Heart left ventricle (tissue), 16 donors: ENCODE data around the gene RNF180. TPM values are rescaled to one million over a fixed set of nuclear protein-coding genes. Genes with fewer than 3 reads are reported as not detected.

Source experiments
- ATAC-seq, 4 donors: fragments of 200-7000 bp; cut with Tn5 transposase; one replicate each; pipeline ENCODE4 v1.9.1; 2020 to 2022; ENCODE audit warnings: moderate library complexity in 4 of 4, mild to moderate bottlenecking in 3 of 4, moderate number of reproducible peaks in 1 of 4
- DNase-seq, 5 donors: peaks; one replicate each; pipeline ENCODE4 v3.0.0-alpha.2; 2020
- H3K27ac ChIP-seq, 12 donors: fragments of 200-600 bp; sonication (generic) in 4 of 12; one replicate each; pipeline versions ENCODE4 v1.5.0 to v1.8.0; 2016 to 2022; ENCODE audit warnings: mild to moderate bottlenecking in 2 of 12
- H3K27me3 ChIP-seq, 9 donors: fragments of 200-600 bp; sonication (generic) in 2 of 9; one replicate each; pipeline versions ENCODE4 v1.5.1 to v1.8.0; 2016 to 2022; ENCODE audit warnings: mild to moderate bottlenecking in 3 of 9
- H3K36me3 ChIP-seq, 9 donors: fragments of 200-600 bp; sonication (generic) in 2 of 9; one replicate each; pipeline versions ENCODE4 v1.5.0 to v1.8.0; 2018 to 2022; ENCODE audit warnings: mild to moderate bottlenecking in 2 of 9
- H3K4me1 ChIP-seq, 12 donors: fragments of 200-600 bp; sonication (generic) in 4 of 12; one replicate each; pipeline versions ENCODE4 v1.5.0 to v1.8.0; 2016 to 2022; ENCODE audit warnings: mild to moderate bottlenecking in 3 of 12
- H3K4me3 ChIP-seq, 12 donors: fragments of 200-600 bp; sonication (generic) in 4 of 12; one replicate each; pipeline versions ENCODE4 v1.5.0 to v1.8.0; 2017 to 2022; ENCODE audit warnings: mild to moderate bottlenecking in 9 of 12, moderate library complexity in 4 of 12
- H3K9me3 ChIP-seq, 12 donors: fragments of 200-600 bp; sonication (generic) in 4 of 12; one replicate each; pipeline versions ENCODE4 v1.5.0 to v1.8.0; 2016 to 2022; ENCODE audit warnings: mild to moderate bottlenecking in 1 of 12
- POLR2A ChIP-seq, 2 donors: fragments of 450-650 bp; IDR thresholded peaks; one replicate each; pipeline ENCODE4 v1.6.1; 2017; ENCODE audit warnings: antibody characterized with exemption in 2 of 2, mild to moderate bottlenecking in 2 of 2, moderate library complexity in 2 of 2
- WGBS, 4 donors: extraction: QIAGEN DNeasy Blood & Tissue Kit in 2 of 4; methylation state at CpG; one replicate each; pipeline versions ENCODE4 v1.1.5 to v1.1.7; 2013 to 2018; 5-methylcytosine and 5-hydroxymethylcytosine counted together
- intact Hi-C, 10 donors: fragments of 100-400 bp; cut with DNase I; formaldehyde crosslinking; loops; one replicate each; pipeline versions ENCODE4 v1.11.1 to v1.14.2; 2022
- polyA plus RNA-seq, 2 donors: library from polyadenylated mRNA; stranded (reverse); fragments of 200-250 nt; gene quantifications; one replicate each; pipeline ENCODE4 v1.2.3, GENCODE V29; 2013
- total RNA-seq, 9 donors: library from RNA; depleted of rRNA in 2 of 9; stranded (reverse); fragments of >200 nt in 2 of 9; fragmentation: NEBNext Ultra II Directional in 3 of 9; extraction: Animal tissue kit (Norgen Biotek cat#: 25700) in 3 of 9; gene quantifications; one replicate each; pipeline versions ENCODE4 v1.1.0 to v1.2.4, GENCODE V29; 2016 to 2023
- TF ChIP-seq, protein P1 (sequence below), 12 donors: fragments of 200-600 bp; sonication (generic) in 4 of 12; IDR thresholded peaks; one replicate each; pipeline versions ENCODE4 v1.5.0 to v1.8.0; 2018 to 2022; ENCODE audit warnings: antibody characterized with exemption in 12 of 12, mild to moderate bottlenecking in 5 of 12
- donor health status: ischemic (EF 13 %, LVEDD 7.1; RV severe dilation, severe dysfunction).
- donor health status: healthy with polysubstance abuse.
- donor health status: DM: no; HTN: yes; CAD: no.
- donor health status: DM: no; HTN: no; CAD: no.
- donor health status: ischemic (EF 25% LVEDD 6.9; RV normal size, moderate dysfunction).
- donor health status: ischemic (EF 25% LVEDD 5.7; RV mildly dilated, moderate dysfunction).
- donor health status: healthy.
- donor health status: DM: yes; HTN: yes; CAD: no.
- donor health status: ischemic (EF 35%, LVEDD 5.7; RV mildly dilated, moderate dysfunction).
- donor health status: nonischemic (EF 11% LVEDD 7.7; RV severe dilation, severe dysfunction).
- donor health status: DM: yes; HTN: yes; CAD: no.
- donor health status: PGD.
- donor health status: ischemic (EF 29% LVEDD 5.4; RV normal size, mild dysfunction).
- donor health status: nonischemic (EF 23%, LVEDD 6.1; RV moderate dilation, normal function).

The RNF180 gene
- total and polyA plus RNA-seq, 11 donors, result 2.1 to 20.4 (median 12.9) TPM

DNA sequence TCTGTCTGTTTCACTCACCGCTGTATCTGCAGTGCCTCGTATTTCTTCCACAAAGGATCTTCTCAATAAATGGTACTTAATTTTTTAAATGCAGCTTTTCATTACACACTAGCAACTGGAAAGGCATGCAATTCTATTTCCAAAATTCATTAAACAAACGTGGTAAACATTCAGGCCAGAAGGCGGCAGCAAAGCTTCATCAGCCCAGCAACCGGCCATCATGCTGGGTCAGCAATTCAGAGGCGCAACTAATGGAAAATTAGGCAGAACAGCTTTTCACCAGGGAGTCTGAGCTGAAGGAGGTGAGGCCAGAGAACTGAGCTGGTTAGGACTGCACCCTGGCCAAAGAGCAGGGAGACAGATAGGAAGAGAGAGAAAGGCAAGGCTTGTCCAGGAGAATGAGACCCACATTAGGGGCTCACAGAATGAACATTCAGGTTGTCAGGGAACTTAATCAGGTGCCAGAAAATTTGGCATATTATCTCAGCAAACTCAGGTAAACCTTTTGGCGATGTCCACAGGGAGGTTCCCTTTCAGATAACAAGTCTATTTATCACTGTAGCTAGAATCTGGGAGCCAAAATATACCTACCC lies 17.7 kb upstream of the RNF180 start:
- peak; percentile 49 to 66 (median 55) for DNase-seq
- H3K36me3 ChIP-seq, result no peaks in the 10 kb centered on the region
- intact Hi-C loops, result loop anchor here (1.0 to 10.0 kb wide), 14 partner anchors 57 to 634 kb away; partner anchors contain the start of genes CWC27 (in 1 of the 10), RGS7BP (in 1 of the 10) and SREK1IP1 (in 1 of the 10)
- WGBS, 4 donors, result 9 to 15% (median 13%) methylated on average over 7 of the region's 7 CpGs
- H3K27me3 ChIP-seq, result no peaks in the 10 kb centered on the region
- peaks cover 0 to under 1% (median 0%) of the 10 kb centered on the region in 12 donors for H3K9me3 ChIP-seq
- TF ChIP-seq POLR2A (IDR thresholded peaks at IDR 0.05), result no peak
- TF ChIP-seq, protein P1, sequence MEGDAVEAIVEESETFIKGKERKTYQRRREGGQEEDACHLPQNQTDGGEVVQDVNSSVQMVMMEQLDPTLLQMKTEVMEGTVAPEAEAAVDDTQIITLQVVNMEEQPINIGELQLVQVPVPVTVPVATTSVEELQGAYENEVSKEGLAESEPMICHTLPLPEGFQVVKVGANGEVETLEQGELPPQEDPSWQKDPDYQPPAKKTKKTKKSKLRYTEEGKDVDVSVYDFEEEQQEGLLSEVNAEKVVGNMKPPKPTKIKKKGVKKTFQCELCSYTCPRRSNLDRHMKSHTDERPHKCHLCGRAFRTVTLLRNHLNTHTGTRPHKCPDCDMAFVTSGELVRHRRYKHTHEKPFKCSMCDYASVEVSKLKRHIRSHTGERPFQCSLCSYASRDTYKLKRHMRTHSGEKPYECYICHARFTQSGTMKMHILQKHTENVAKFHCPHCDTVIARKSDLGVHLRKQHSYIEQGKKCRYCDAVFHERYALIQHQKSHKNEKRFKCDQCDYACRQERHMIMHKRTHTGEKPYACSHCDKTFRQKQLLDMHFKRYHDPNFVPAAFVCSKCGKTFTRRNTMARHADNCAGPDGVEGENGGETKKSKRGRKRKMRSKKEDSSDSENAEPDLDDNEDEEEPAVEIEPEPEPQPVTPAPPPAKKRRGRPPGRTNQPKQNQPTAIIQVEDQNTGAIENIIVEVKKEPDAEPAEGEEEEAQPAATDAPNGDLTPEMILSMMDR (IDR thresholded peaks at IDR 0.05), result peak; percentile 56 to 87 (median 73)
- ATAC-seq, result peak; percentile 46 to 70 (median 60)
- H3K27ac ChIP-seq, result no peak overlapping the region
- H3K4me1 ChIP-seq, result peaks cover 0 to 24% (median 9%) of the 10 kb centered on the region in 12 donors
- H3K4me3 ChIP-seq, result no peak overlapping the region

DNA sequence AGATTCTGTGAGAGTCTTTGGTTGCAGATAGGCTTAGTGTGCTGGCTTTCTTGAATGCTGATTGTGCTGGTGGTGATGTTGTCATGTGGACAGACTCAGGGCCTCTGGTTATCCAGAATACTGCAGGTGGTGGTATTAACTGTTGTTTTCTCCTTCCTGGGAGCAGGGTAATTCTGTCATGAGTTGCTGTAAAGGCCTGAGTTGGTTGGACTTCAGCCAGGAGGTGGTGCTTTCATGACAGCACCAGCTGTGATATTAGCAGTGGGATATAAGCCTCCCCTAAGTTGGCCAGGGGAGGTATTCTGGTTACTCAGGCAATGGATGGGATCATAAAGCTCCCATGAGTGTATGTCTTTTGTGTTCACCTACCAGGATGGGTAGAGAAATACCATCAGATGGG lies 16.4 kb upstream of the RNF180 start:
- H3K9me3 ChIP-seq, result peaks cover 0 to 12% (median 3%) of the 10 kb centered on the region in 12 donors
- no peak overlapping the region for H3K4me3 ChIP-seq
- H3K27me3 ChIP-seq, result no peaks in the 10 kb centered on the region
- DNase-seq (no peak), ATAC-seq (no peak)
- H3K27ac ChIP-seq, result no peak overlapping the region
- no peaks in the 10 kb centered on the region for H3K36me3 ChIP-seq
- intact Hi-C loops, result loop anchor here in 9 of 10 donors (2.0 to 10.0 kb wide), 10 partner anchors 56 to 633 kb away; partner anchors contain the start of genes CWC27 (in 1 of the 9), RGS7BP (in 1 of the 9) and SREK1IP1 (in 1 of the 9)
- H3K4me1 ChIP-seq, result peaks cover 0 to 17% (median 5%) of the 10 kb centered on the region in 12 donors
- TF ChIP-seq, protein P1 (IDR thresholded peaks at IDR 0.05), result no peak
- no peak for TF ChIP-seq POLR2A (IDR thresholded peaks at IDR 0.05)

DNA sequence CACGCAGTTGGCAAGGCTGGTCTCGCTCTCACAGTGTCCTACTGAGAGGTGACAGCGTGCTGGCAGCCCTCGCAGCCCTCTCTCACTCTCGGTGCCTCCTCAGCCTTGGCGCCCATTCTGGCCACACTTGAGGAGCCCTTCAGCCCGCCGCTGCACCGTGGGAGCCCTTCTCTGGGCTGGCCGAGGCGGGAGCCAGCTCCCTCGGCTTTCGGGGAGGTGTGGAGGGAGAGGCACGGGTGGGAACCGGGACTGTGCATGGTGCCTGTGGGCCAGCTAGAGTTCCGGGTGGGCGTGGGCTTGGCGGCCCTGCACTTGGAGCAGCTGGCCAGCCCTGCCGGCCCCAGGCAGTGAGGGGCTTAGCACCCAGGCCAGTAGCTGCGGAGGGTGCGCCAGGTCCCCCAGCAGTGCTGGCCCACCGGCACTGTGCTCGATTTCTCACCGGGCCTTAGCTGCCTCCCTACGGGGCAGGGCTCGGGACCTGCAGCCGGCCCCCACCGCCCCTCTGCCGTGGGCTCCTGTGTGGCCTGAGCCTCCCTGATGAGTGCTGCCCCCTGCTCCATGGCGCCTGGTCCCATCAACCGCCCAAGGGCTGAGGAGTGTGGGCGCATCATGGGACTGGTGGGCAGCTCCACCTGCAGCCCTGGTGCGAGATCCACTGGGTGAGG lies 15.7 kb upstream of the RNF180 start:
- Histone ChIP-seq H3K27me3 (no peaks in the 10 kb centered on the region), H3K4me1 (peaks cover 0 to 10% (median 0%) of the 10 kb centered on the region in 12 donors), H3K36me3 (no peaks in the 10 kb centered on the region), H3K27ac (no peak overlapping the region), H3K4me3 (no peak overlapping the region), H3K9me3 (peaks cover 0 to 12% (median 3%) of the 10 kb centered on the region in 12 donors)
- TF ChIP-seq, protein P1 (IDR thresholded peaks at IDR 0.05), result no peak
- TF ChIP-seq POLR2A (IDR thresholded peaks at IDR 0.05), result no peak
- DNase-seq, result no peak
- WGBS, 4 donors, result 95 to 98% (median 96%) methylated on average over 28 to 33 of the region's 33 CpGs
- no peak for ATAC-seq
- intact Hi-C loops, result loop anchor here in 9 of 10 donors (2.0 to 10.0 kb wide), 10 partner anchors 55 to 632 kb away; partner anchors contain the start of genes RGS7BP (in 2 of the 9), CWC27 (in 1 of the 9) and SREK1IP1 (in 1 of the 9)

- H3K27ac ChIP-seq, result no peak overlapping the region
- 68 to 85% (median 78%) methylated on average over 1 of the region's 1 CpG for WGBS, 4 donors
- H3K4me3 ChIP-seq, result no peak overlapping the region
- intact Hi-C loops, result loop anchor here in 1 of 10 donors (10.0 kb wide), 1 partner anchor 349 kb away; the partner anchor contains the start of gene RGS7BP
- H3K27me3 ChIP-seq, result no peaks in the 10 kb centered on the region
- H3K4me1 ChIP-seq, result no peaks in the 10 kb centered on the region
- TF ChIP-seq, protein P1 (IDR thresholded peaks at IDR 0.05), result no peak
- TF ChIP-seq POLR2A (IDR thresholded peaks at IDR 0.05), result no peak
- peaks cover 0 to 12% (median 3%) of the 10 kb centered on the region in 12 donors for H3K9me3 ChIP-seq
- DNase-seq, result no peak
- no peak for ATAC-seq
- H3K36me3 ChIP-seq, result no peaks in the 10 kb centered on the region
Observed at GRCh38 chr5:64156261-64156660, 9.4 kb upstream of the RNF180 start.
